Esophagus mucosa (tissue), 1 donor: ENCODE data around the gene EMX2. TPM values are rescaled to one million over a fixed set of nuclear protein-coding genes. Genes with fewer than 3 reads are reported as not detected.
"Not testable (repeated sequence)": the region's sequence is repeated elsewhere in the genome, so short reads cannot be mapped to it uniquely, and the experiment has no call there.

Experiments
- ATAC-seq: fragments of 200-7000 bp; cut with Tn5 transposase; one replicate; pipeline ENCODE4 v1.9.1; 2020
- total RNA-seq: library from RNA; stranded (reverse); gene quantifications from one replicate; pipeline ENCODE4 v1.2.4, GENCODE V29; 2023
- donor health status: DM: yes; HTN: yes; CAD: no.

EMX2 gene
- not detected for total RNA-seq

GRCh38 chr10:117542706-117543224, at the start of gene EMX2:
Gene EMX2, plus strand, starts transcription at chr10:117542746. Its CDS starts 522 bp downstream, at chr10:117543268.
- no peak for ATAC-seq

- ATAC-seq, result no peak
These were observed 46.5 kb upstream of the EMX2 start for GRCh38 chr10:117496031-117496430.

GRCh38 chr10:117496616-117497028, 45.9 kb upstream of the EMX2 start:
- ATAC-seq, result peak; percentile 86

- no peak for ATAC-seq
These were observed 44.8 kb upstream of the EMX2 start for GRCh38 chr10:117497736-117498135.

- ATAC-seq, result no peak
These were observed 43.1 kb upstream of the EMX2 start for GRCh38 chr10:117499248-117500105.

- ATAC-seq, result no peak
These were observed 42.1 kb upstream of the EMX2 start for GRCh38 chr10:117500456-117500855.

- ATAC-seq, result no peak
These were observed 41.0 kb upstream of the EMX2 start for GRCh38 chr10:117501460-117502035.

GRCh38 chr10:117502421-117503243, 39.9 kb upstream of the EMX2 start:
- ATAC-seq, result no peak

GRCh38 chr10:117503244-117504205, 39.0 kb upstream of the EMX2 start:
- ATAC-seq, result no peak

GRCh38 chr10:117504562-117504961, 38.0 kb upstream of the EMX2 start:
- ATAC-seq, result no peak

GRCh38 chr10:117507081-117507480, 35.5 kb upstream of the EMX2 start:
- ATAC-seq, result not testable (repeated sequence)

- no peak for ATAC-seq
These were observed 33.0 kb upstream of the EMX2 start for GRCh38 chr10:117509573-117509972.

- no peak for ATAC-seq
These were observed 30.8 kb upstream of the EMX2 start for GRCh38 chr10:117511601-117512390.

- ATAC-seq, result no peak
These were observed 27.6 kb upstream of the EMX2 start for GRCh38 chr10:117514971-117515370.

- ATAC-seq, result no peak
These were observed 25.9 kb upstream of the EMX2 start for GRCh38 chr10:117516681-117517080.

GRCh38 chr10:117518246-117518645, 24.3 kb upstream of the EMX2 start:
- no peak for ATAC-seq

- no peak for ATAC-seq
These were observed 23.3 kb upstream of the EMX2 start for GRCh38 chr10:117519286-117519685.

GRCh38 chr10:117519879-117520278, 22.7 kb upstream of the EMX2 start:
- ATAC-seq, result no peak

GRCh38 chr10:117530791-117531190, 11.8 kb upstream of the EMX2 start:
- no peak for ATAC-seq

GRCh38 chr10:117531371-117532002, 11.1 kb upstream of the EMX2 start:
- no peak for ATAC-seq
